SK-N-SH (cell line): Measurements from ENCODE around the gene RHOBTB1. TPM values are rescaled to one million over a fixed set of nuclear protein-coding genes. Genes with fewer than 3 reads are reported as not detected.

Source experiments
- polyA plus RNA-seq, 3 experiments: library from polyadenylated mRNA; depleted of rRNA; stranded (reverse); fragments of >200 nt; gene quantifications; 2 replicates each; pipeline ENCODE4 v1.2.3, GENCODE V29; 2012
- small RNA-seq, 7 experiments: library from RNA; depleted of rRNA; stranded (forward); fragments of <200 nt; gene quantifications; one replicate each; pipeline ENCODE3, GENCODE V24; 2012

The RHOBTB1 gene
- polyA plus RNA-seq, 1 of the 3 experiments (the other 2 are of a cell fraction): 10.5 TPM

Small RNAs within 50 kb of the gene (small RNA-seq; reads per million reads assigned to genes)
- gene RNU2-72P: 0 to 22.8 (median 0.58) reads per million in 7 experiments

Other genes with a start within 250 kb of the RHOBTB1 start
- gene CDK1, start 165.7 kb downstream of the RHOBTB1 start, polyA plus RNA-seq (2012; rRNA removed): 20.8 and 22.3 TPM in 2 replicates